Transverse colon (tissue), 4 donors: ENCODE measurements around the gene ZHX3. TPM values are rescaled to one million over a fixed set of nuclear protein-coding genes. Genes with fewer than 3 reads are reported as not detected.

Experiments
- DNase-seq: peaks from one replicate; pipeline ENCODE4 v3.0.0-alpha.2; 2019
- H3K27ac ChIP-seq, 4 donors: fragments of 200-600 bp; sonication (generic); 2 replicates each; pipeline ENCODE4 v1.5.1; 2016 to 2018; ENCODE audit warnings: inconsistent platforms in 4 of 4
- H3K27me3 ChIP-seq: fragments of 200-600 bp; sonication (generic); 2 replicates; pipeline ENCODE4 v1.5.1; 2017; ENCODE audit warnings: inconsistent platforms
- H3K36me3 ChIP-seq, 4 donors: fragments of 200-600 bp; sonication (generic); 2 replicates each; pipeline ENCODE4 v1.5.1; 2017 to 2019; ENCODE audit warnings: inconsistent platforms in 4 of 4
- H3K4me1 ChIP-seq, 4 donors: fragments of 200-600 bp; sonication (generic); 2 replicates each; pipeline ENCODE4 v1.5.1; 2017 to 2020; ENCODE audit warnings: inconsistent platforms in 4 of 4
- H3K4me3 ChIP-seq, 4 donors: fragments of 200-600 bp; sonication (generic); 1 replicate in 1 of 4; 2 replicates in 3 of 4; pipeline versions ENCODE4 v1.5.1 to v1.6.1; 2017 to 2019; ENCODE audit warnings: inconsistent platforms in 4 of 4
- H3K9me3 ChIP-seq, 2 donors: fragments of 200-600 bp; sonication (generic); 2 replicates each; pipeline ENCODE4 v1.5.1; 2017 to 2019; ENCODE audit warnings: inconsistent platforms in 2 of 2
- EP300 ChIP-seq: sonication (generic); formaldehyde crosslinking; IDR thresholded peaks from one replicate; pipeline ENCODE4 v1.6.1; 2017; ENCODE audit warnings: antibody characterized with exemption, low read depth
- POLR2A ChIP-seq: fragments of 450-650 bp; IDR thresholded peaks from one replicate; pipeline ENCODE4 v1.6.1; 2016; ENCODE audit warnings: antibody characterized with exemption, mild to moderate bottlenecking, moderate library complexity
- POLR2AphosphoS5 ChIP-seq, 3 donors: sonication (generic); formaldehyde crosslinking; IDR thresholded peaks; one replicate each; pipeline ENCODE4 v1.6.1; 2016; ENCODE audit warnings: antibody characterized with exemption in 3 of 3
- WGBS, 2 donors: methylation state at CpG; one replicate each; pipeline ENCODE4 v1.1.5; 2018; ENCODE audit warnings: low coverage in 1 of 2; 5-methylcytosine and 5-hydroxymethylcytosine counted together
- in situ Hi-C, 4 donors: fragments of 200-750 bp; cut with MboI; loops; one replicate each; pipeline versions ENCODE4 v1.15.0 to v1.15.1; 2017; ENCODE audit warnings: low sequenced_read_pairs in 3 of 4, low pct_ligation_motif_present in 1 of 4, low pct_unique_long_range_greater_than_20kb in 1 of 4
- intact Hi-C: fragments of 100-400 bp; cut with DNase I; formaldehyde crosslinking; loops from one replicate; pipeline ENCODE4 v1.15.1; 2023; ENCODE audit warnings: low total_unique reads
- total RNA-seq, 4 donors: library from RNA; depleted of rRNA; stranded (reverse); fragments of >200 nt; gene quantifications; one replicate each; pipeline ENCODE4 v1.1.0, GENCODE V29; 2016
- TF ChIP-seq, protein P1 (sequence below), 5 experiments: fragments of 200-600 bp in 3 of 5; fragments of 450-650 bp in 2 of 5; sonication (generic) in 3 of 5; IDR thresholded peaks; 1 replicate in 2 of 5; 2 replicates in 3 of 5; pipeline ENCODE4 v1.5.1; 2016 to 2017; ENCODE audit warnings: antibody characterized with exemption in 5 of 5, inconsistent platforms in 3 of 5, mild to moderate bottlenecking in 2 of 5, moderate library complexity in 1 of 5

ZHX3 gene
- total RNA-seq, 4 donors from 2014 or later: 22.7 to 34.8 (median 26.4) TPM

- no peak for DNase-seq
- intact Hi-C loops (no loop called here), in situ Hi-C loops (no loop called here)
- Histone ChIP-seq H3K4me1 (no peaks in the 10 kb centered on the region), H3K36me3 (peaks cover 0 to 7% (median 0%) of the 10 kb centered on the region in 4 donors), H3K4me3 (no peak overlapping the region), H3K27me3 (peaks cover 10% of the 10 kb centered on the region), H3K27ac (no peak overlapping the region), H3K9me3 (no peaks in the 10 kb centered on the region)
- no peak for TF ChIP-seq EP300
- WGBS, 2 donors: 83% methylated on average over 9 of the region's 9 CpGs; no CpG with 5 or more reads in 1 of the 2 donors
Observed at GRCh38 chr20:41359541-41360011, 42.0 kb upstream of the ZHX3 start.

- intact Hi-C loops: no loop called here
- peaks cover 1% of the 10 kb centered on the region for H3K27me3 ChIP-seq
- no peak for DNase-seq
- peaks cover 0 to 7% (median 0%) of the 10 kb centered on the region in 4 donors for H3K36me3 ChIP-seq
- TF ChIP-seq, protein P1, sequence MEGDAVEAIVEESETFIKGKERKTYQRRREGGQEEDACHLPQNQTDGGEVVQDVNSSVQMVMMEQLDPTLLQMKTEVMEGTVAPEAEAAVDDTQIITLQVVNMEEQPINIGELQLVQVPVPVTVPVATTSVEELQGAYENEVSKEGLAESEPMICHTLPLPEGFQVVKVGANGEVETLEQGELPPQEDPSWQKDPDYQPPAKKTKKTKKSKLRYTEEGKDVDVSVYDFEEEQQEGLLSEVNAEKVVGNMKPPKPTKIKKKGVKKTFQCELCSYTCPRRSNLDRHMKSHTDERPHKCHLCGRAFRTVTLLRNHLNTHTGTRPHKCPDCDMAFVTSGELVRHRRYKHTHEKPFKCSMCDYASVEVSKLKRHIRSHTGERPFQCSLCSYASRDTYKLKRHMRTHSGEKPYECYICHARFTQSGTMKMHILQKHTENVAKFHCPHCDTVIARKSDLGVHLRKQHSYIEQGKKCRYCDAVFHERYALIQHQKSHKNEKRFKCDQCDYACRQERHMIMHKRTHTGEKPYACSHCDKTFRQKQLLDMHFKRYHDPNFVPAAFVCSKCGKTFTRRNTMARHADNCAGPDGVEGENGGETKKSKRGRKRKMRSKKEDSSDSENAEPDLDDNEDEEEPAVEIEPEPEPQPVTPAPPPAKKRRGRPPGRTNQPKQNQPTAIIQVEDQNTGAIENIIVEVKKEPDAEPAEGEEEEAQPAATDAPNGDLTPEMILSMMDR (IDR thresholded peaks at IDR 0.05): no peak
- TF ChIP-seq EP300: no peak
- no peak for TF ChIP-seq POLR2A
- no peak for TF ChIP-seq POLR2AphosphoS5 (IDR thresholded peaks at IDR 0.05)
- no peak overlapping the region for H3K4me3 ChIP-seq
- no peak overlapping the region for H3K27ac ChIP-seq
- H3K9me3 ChIP-seq: no peaks in the 10 kb centered on the region
- in situ Hi-C loops: no loop called here
- WGBS, 2 donors: 79% methylated on average over 7 of the region's 7 CpGs; no CpG with 5 or more reads in 1 of the 2 donors
- no peaks in the 10 kb centered on the region for H3K4me1 ChIP-seq
Observed at GRCh38 chr20:41358717-41359116, 41.2 kb upstream of the ZHX3 start.

DNA sequence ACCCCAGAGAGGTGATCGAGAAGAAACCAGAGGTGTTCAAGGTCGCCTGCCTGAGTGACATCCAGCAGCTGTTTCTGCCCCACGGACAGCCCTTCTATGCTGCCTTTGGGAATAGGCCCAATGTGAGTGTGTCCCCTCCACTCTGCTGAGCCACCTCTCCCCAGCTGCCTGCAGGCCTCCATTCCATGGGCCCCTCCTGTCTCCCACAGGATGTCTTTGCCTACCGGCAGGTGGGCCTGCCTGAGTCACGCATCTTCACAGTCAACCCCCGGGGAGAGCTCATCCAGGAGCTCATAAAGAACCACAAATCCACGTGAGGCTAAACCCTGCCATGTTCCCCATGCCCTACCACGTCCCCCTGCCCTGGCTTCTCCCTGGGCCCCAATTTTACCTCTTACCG lies 40.7 kb upstream of the ZHX3 start:
- Histone ChIP-seq H3K27ac (no peak overlapping the region), H3K27me3 (no peaks in the 10 kb centered on the region), H3K4me3 (no peak overlapping the region), H3K9me3 (no peaks in the 10 kb centered on the region), H3K36me3 (peaks cover 0 to 7% (median 0%) of the 10 kb centered on the region in 4 donors), H3K4me1 (no peaks in the 10 kb centered on the region)
- intact Hi-C loops (no loop called here), in situ Hi-C loops (no loop called here)
- no peak for DNase-seq
- TF ChIP-seq POLR2A: no peak
- WGBS, 2 donors: 93% methylated on average over 9 of the region's 9 CpGs; no CpG with 5 or more reads in 1 of the 2 donors

DNA sequence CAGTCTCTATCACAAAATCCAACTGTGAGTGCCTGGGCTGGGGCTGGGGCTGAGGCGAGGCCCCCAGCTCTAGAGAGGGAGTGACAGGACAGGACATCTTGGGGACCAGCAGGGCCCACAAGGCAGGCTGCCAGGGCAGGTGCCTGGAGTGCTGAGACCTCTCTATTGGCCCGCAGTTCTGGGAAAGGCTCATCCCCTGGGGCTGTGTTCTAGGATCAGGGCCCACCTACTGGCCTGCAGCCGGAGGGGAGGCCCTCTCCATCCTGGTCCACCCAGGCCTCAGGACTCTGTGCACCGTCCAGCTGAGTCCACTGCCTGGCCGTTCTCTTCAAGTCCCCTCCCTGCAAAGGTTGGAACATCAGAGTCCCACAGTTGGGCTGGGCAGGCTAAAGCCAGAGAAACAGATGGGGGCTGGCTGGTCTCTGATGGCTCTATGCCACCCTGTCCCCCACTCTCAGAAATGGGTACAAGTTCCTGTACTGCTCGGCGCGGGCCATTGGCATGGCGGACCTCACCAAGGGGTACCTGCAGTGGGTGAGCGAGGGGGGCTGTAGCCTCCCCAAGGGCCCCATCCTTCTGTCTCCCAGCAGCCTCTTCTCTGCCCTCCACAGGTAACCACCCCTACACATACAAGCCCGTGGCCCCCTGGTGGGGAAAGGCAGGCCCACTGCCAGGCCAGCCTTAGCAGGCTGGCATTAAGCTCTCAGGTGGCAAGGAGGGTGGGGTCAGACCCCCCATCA lies 40.1 kb upstream of the ZHX3 start:
- H3K4me1 ChIP-seq: no peaks in the 10 kb centered on the region
- intact Hi-C loops: no loop called here
- H3K9me3 ChIP-seq: no peaks in the 10 kb centered on the region
- H3K36me3 ChIP-seq: peaks cover 0 to 7% (median 0%) of the 10 kb centered on the region in 4 donors
- no peak overlapping the region for H3K4me3 ChIP-seq
- 75 to 90% methylated on average over 4 to 11 of the region's 11 CpGs for WGBS, 2 donors
- DNase-seq: no peak
- no peaks in the 10 kb centered on the region for H3K27me3 ChIP-seq
- H3K27ac ChIP-seq: no peak overlapping the region
- no peak for TF ChIP-seq POLR2AphosphoS5 (IDR thresholded peaks at IDR 0.05)
- TF ChIP-seq, protein P1 (IDR thresholded peaks at IDR 0.05): no peak
- TF ChIP-seq POLR2A: no peak
- no peak for TF ChIP-seq EP300
- in situ Hi-C loops: no loop called here

DNA sequence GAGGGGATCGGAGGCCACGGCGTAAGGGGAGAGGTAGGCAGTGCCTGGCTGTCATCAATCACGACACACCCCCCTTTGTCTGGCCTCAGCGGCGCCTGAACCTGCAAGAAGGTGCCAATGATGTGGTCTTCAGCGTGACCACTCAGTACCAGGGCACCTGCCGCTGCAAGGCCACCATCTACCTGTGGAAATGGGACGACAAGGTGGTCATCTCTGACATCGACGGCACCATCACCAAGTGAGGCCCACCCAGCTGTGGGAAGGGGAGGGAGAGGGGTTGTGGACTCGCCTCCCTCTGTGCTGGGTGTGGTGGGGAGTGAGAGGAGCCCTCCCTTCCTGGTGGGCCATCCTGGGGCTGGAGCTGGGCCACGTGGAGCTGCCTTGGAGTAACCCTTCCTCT lies 39.4 kb upstream of the ZHX3 start:
- H3K27ac ChIP-seq: no peak overlapping the region
- WGBS, 2 donors: 87 to 100% methylated on average over 4 to 13 of the region's 13 CpGs

More for the DNA sequence above, 39.4 kb upstream of the ZHX3 start:
- TF ChIP-seq POLR2AphosphoS5 (IDR thresholded peaks at IDR 0.05) (no peak), POLR2A (no peak), EP300 (no peak)
- TF ChIP-seq, protein P1 (IDR thresholded peaks at IDR 0.05): no peak
- Histone ChIP-seq H3K9me3 (no peaks in the 10 kb centered on the region), H3K36me3 (peaks cover 0 to 7% (median 2%) of the 10 kb centered on the region in 4 donors), H3K27me3 (no peaks in the 10 kb centered on the region), H3K4me3 (no peak overlapping the region), H3K4me1 (no peaks in the 10 kb centered on the region)
- intact Hi-C loops: no loop called here
- no peak for DNase-seq
- in situ Hi-C loops: no loop called here
